ENCODE measurements around the gene SP6.

DNA sequence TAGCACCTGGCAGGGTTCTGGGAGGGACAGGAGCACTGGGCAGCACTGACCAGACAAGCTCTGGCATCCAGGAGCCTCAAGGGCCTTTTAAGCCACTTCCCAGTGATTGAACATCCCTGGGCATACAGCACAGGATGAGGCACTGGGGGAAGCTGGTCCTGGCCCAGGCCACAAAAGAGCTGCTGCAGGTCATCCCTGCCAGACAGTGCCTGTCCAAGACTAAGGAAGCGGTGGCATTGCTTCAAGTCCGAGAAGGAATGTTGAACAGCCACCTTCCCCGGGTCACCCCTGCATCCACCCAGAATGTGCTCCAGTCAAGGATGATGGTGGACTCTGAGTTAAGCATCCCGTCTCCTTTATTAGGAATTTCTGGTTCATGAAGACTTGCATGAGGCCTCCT, 28.2 kb downstream of the SP6 start:
- no peak for TF ChIP-seq CTCF (IDR thresholded peaks at IDR 0.05; ENCODE audit: insufficient read depth, low read length)
- TF ChIP-seq, protein P1, sequence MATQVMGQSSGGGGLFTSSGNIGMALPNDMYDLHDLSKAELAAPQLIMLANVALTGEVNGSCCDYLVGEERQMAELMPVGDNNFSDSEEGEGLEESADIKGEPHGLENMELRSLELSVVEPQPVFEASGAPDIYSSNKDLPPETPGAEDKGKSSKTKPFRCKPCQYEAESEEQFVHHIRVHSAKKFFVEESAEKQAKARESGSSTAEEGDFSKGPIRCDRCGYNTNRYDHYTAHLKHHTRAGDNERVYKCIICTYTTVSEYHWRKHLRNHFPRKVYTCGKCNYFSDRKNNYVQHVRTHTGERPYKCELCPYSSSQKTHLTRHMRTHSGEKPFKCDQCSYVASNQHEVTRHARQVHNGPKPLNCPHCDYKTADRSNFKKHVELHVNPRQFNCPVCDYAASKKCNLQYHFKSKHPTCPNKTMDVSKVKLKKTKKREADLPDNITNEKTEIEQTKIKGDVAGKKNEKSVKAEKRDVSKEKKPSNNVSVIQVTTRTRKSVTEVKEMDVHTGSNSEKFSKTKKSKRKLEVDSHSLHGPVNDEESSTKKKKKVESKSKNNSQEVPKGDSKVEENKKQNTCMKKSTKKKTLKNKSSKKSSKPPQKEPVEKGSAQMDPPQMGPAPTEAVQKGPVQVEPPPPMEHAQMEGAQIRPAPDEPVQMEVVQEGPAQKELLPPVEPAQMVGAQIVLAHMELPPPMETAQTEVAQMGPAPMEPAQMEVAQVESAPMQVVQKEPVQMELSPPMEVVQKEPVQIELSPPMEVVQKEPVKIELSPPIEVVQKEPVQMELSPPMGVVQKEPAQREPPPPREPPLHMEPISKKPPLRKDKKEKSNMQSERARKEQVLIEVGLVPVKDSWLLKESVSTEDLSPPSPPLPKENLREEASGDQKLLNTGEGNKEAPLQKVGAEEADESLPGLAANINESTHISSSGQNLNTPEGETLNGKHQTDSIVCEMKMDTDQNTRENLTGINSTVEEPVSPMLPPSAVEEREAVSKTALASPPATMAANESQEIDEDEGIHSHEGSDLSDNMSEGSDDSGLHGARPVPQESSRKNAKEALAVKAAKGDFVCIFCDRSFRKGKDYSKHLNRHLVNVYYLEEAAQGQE (IDR thresholded peaks at IDR 0.05; ENCODE audit: insufficient replicate concordance, low read depth), result no peak
